ENCODE measurements around the gene NEK10.

NEK10 gene

GRCh38 chr3:27220166-27220565 lies 149.0 kb downstream of the NEK10 start:
- DNase-seq = no peak

- DNase-seq = no peak
Observed at GRCh38 chr3:27219127-27219845, 149.9 kb downstream of the NEK10 start.

DNA sequence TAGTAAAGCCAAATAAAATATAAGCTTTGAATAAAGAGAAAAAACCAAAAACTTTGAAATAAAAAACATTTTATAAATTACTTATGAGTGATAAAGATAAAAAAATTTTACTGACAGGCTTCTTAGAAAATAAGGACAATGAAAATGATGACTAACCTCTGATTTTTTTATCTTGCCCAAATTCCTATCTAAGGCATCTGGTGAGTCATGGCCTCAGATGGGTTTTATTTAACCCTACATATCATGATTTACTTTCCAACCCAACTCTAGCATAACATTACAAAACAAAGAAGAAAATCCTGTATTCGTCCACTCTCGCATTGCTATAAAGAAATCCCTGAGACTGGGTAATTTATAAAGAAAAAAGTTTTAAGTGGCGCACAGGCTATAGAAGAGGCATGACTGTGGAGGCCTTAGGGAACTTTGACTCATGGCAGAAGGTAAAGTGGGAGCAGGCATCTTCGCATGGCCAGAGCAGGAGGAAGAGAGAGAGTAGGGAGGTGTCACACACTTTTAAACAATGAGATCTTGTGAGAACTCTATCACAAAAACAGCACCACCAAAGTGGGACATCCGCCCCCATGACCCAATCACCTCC lies 152.1 kb downstream of the NEK10 start:
- DNase-seq = no peak

DNA sequence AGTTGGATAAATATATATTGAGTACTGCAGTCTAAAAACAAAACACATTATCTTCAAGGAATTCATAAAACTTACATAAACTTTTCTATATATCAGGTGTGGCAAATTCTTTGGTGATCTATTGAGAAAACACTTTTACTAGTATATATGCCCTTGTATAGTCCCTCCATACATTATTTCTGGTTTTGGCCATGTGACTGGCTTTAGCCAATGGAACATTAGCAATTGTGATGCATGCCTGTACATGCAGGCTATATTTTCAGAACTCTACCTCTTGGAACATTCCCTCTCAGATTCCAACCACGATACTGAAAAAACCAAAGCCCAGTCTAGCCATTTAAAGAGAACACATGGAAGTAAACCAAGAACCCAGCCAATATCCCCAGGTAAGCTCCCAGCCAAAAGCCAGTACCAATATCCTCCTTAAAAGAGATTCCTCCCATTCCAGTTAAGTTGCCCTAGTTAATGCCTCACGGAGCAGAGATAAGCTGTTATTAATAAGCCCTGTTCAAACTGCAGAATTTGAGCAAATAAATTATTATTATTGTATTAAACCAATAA lies 152.8 kb downstream of the NEK10 start:
- DNase-seq = no peak

DNA sequence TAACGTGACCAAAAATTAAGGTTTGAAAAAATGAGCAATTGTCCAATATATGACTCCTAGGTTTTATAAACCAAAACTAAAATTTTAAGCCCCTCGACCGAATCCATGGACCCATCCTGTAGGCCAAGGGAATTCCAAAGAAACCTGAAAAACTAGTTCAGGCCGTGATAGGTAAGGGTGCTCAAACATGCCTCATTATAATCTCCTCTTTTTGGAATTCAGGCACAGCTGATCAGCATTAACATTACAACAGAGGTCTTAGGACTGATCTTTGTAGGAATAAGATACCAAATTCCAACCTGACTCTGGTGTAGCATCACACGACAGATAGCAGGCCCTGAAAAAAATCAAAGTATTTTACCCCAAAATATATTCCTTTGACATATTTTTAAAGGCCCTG lies 155.7 kb downstream of the NEK10 start:
- DNase-seq = no peak

DNA sequence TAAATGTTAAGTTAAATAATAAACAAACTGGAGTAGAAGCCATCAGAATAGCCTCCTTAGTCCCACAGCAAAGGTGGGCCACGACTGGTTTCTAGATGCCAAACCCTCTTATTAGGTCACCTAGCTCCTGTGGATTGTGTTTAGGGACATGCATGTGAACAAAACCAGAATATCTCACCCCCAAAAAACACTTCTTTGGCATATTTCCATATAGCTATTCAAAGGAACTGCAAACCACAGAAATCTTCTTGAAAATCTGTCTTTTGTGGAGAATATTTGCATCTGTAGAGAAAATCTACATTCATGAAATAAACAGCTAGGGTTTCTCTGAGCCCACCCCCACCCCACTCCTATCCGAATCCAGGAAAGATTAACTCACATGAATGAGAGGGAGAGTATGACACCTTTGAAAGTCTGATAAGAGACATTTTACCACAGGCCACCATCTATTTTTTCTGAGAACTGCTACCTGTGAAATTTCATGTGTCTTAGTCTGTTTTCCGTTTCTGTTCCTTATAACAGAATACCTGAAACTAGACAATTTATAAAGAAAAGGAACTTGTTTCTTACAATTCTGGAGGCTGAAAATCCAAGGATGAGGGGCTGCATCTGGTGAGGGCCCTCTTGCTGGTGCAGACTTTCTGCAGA lies 159.4 kb downstream of the NEK10 start:
- no peak for DNase-seq

DNA sequence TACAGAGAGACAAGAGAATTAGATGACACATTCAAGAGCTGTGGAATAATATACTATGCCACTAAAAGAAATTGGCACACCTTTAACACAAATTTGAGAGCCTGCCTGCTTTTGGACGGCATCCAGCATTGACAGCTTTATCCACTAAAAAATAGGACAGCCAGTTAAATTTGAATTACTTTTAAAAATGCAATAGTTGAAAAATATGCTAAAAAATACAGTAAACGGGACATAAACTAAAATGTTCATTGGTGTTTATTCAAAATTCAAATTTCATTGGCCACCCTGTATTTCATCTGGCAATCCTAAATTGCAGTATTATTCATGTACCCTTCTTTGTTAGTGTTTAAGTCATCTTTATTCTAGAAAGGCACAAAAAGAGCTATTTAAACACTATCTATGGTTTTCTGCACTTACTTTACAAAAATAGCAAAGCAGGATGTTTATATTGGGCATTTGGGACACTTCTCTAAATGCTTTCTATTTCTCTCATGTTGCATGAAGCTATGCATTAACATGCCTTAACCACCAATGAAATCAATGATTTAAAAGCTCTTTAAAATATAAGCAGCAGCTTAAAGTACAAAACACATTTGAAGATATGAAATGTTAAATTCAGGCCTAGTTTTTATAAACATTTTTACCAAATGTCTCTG lies 160.1 kb downstream of the NEK10 start:
- no peak for DNase-seq

GRCh38 chr3:27202959-27203358 lies 166.2 kb downstream of the NEK10 start:
- DNase-seq = no peak

GRCh38 chr3:27201492-27201891 lies 167.7 kb downstream of the NEK10 start:
- no peak for DNase-seq

DNA sequence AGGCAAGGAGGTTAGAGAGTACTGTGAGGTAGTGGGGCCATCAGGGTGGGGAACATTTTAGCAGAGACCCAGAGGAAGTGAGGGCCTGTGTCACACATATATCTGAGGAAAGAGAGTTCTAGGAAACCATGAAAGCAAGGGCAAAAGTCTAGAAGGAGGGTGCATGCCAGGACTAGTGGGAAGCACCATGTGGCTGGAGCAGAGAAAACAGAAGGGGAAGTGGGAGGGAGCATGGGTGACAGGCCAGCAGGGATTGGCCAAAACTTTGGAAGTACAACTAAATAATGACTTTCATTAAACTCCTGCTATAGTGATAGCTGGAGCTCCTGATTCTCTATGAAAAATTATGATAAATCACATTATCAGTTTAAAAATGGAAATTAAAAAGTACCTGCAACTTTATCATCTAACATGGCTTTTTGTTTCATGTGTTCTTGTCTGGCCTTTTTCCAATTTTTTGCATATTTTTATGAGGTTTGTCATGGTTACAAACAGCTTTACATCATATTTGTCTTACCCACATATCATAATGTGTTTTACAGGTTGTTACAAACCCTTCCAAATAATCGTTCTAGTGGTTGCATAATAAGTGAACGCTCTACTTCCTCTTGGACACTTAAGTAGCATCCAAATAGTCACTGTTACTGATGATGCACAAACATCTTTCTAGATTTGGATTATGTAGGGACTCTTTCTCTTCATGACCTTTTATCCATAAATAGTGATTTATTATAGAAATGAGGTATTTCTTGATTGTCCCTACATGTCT lies 168.3 kb downstream of the NEK10 start:
- no peak for DNase-seq

DNA sequence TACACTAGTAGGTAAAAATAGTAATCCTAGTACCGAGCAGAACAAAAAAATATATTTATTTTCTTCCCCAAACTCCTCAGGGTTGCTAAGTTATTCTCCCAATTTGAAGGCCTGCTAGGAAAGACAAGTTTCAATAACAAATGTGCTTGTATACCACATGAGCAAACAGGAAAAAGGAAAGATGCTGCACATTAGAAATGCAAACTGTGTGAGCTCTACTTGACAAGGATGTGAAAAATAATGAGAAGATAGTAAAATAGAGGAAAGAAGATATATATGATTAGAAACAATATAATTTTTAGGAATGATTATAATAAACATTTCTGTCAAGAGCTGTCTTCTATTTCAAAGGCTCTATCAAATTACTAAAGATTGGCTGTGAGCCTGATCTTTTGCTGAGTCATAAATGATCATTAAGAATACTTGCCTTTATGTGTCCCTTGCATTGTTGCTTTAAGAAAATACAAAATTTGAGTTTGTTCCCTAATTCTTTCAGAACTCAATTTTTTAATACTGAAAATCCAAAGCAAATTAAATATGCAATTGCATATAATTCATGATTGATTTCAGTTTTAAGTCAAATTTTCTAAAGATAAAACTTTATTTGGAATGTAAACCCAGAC lies 174.2 kb downstream of the NEK10 start:
- no peak for DNase-seq

DNA sequence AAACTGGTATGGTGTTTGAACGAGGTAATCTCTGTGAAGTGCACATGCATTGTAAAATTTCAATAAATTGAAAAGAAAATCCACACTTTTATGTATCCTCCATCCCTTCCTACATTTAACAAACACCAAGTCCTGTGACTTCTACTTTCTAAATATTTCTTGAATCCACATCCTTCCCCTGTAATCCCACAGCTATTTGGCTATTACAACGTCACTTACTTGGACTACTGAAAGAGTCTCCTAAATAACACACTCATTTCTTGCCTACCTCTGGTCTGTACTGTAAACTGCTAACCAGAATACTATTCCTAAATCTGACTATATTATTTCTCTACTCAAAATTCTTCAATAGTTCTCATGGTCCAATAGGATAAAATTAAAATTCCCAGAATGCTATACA lies 176.1 kb downstream of the NEK10 start:
- no peak for DNase-seq

- no peak for DNase-seq
Observed at GRCh38 chr3:27186013-27186412, 183.2 kb downstream of the NEK10 start.

- no peak for DNase-seq
Observed at GRCh38 chr3:27185231-27185989, 183.8 kb downstream of the NEK10 start.

DNA sequence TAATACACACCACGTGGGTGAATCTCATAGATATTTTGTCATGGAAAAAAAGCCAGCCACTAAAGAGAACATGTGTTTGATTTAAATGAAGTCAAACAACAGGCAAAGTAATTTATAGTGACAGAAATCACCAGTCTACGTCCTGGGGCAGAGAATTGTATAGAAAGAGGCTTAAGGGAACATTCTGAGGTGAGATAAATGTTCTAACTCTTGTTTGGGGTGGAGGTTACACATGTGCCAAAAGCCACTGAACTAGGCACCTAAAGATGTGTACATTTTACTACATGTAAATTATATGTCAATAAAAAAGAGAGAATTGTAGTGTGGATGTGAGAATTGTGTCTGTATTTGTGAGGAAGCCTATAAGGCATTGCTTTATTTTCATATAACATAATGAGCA lies 184.9 kb downstream of the NEK10 start:
- DNase-seq = no peak

- DNase-seq = no peak
Observed at GRCh38 chr3:27176256-27176655, 192.9 kb downstream of the NEK10 start.

DNA sequence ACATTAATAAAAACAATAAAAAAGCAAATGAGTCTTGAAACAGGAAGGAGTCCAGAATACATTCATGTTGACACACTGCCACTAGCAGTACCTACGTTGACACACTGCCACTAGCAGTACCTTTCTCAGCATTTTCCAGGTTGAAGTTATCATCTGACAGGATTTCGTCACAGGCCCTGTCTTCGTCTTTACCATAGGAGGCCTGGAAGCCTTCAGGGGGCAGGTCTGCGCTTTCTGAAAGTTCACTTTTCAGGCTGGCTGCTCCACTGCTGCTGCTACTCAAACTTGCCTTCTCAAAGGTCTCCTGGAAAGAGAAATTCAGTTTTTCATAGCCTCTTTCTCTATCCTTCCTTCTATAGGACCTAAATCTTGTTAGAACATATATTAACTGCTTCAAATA lies 194.7 kb downstream of the NEK10 start:
- DNase-seq = no peak

- DNase-seq = no peak
Observed at GRCh38 chr3:27171113-27171512, 198.1 kb downstream of the NEK10 start.

DNA sequence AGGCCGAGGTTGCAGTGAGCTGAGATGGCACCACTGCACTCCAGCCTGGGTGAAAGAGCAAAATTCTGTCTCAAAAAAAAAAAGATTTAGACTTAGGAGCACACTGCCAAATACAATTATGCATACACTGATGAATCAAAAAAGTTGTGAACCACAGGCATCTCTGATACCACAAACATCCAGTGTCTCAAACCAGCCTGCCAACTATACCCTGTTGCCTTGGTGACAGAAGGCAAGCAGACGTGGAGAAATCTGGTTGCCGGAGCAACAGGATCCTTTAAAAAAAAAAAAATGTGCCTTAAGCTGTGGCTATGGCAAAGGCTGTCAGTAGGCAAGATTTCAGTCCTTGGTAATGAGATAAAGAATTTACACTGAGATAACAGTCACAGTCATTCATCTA lies 202.3 kb downstream of the NEK10 start:
- DNase-seq = no peak

GRCh38 chr3:27165321-27165721 lies 203.9 kb downstream of the NEK10 start:
- DNase-seq = no peak

GRCh38 chr3:27160779-27161287 lies 208.3 kb downstream of the NEK10 start:
- DNase-seq = no peak

Measured in NCI-H1092 (cell line).